GM23338 (cell line): ENCODE measurements around the gene AQP5.

Source experiments
- CREB1 ChIP-seq: fragments of 250-450 bp; sonication (Bioruptor Pico); IDR thresholded peaks from 2 replicates; pipeline ENCODE4 v1.5.0; 2020; ENCODE audit warnings: low read depth, mild to moderate bottlenecking, moderate library complexity
- CTCF ChIP-seq, 2 experiments: fragments of 200-600 bp in 1 of 2; sonication (generic) in 1 of 2; conservative IDR thresholded peaks; 2 replicates each; pipeline versions ENCODE4 v1.5.1 to v1.6.1; 2016 to 2017; ENCODE audit warnings: antibody characterized with exemption in 2 of 2, low read depth in 2 of 2, mild to moderate bottlenecking in 2 of 2, moderate library complexity in 1 of 2
- ETS1 ChIP-seq: IDR thresholded peaks from 2 replicates; pipeline ENCODE4 v1.6.1; 2016; ENCODE audit warnings: antibody characterized with exemption
- EZH2 ChIP-seq: fragments of 200-600 bp; sonication (generic); IDR thresholded peaks from one replicate; pipeline ENCODE4 v1.8.0; 2017; ENCODE audit warnings: antibody characterized with exemption, mild to moderate bottlenecking, low read depth; ENCODE audit not compliant: unreplicated experiment
- EZH2phosphoT487 ChIP-seq: fragments of 200-600 bp; sonication (generic); IDR thresholded peaks from one replicate; pipeline ENCODE4 v1.8.1; 2018; ENCODE audit warnings: antibody characterized with exemption; ENCODE audit not compliant: unreplicated experiment
- JUNB ChIP-seq: IDR thresholded peaks from one replicate; pipeline ENCODE4 v1.6.1; 2016; ENCODE audit warnings: antibody characterized with exemption; ENCODE audit not compliant: unreplicated experiment
- POLR2AphosphoS5 ChIP-seq: IDR thresholded peaks from 2 replicates; pipeline ENCODE4 v1.6.1; 2016; ENCODE audit warnings: antibody characterized with exemption, low read depth
- REST ChIP-seq: IDR thresholded peaks from one replicate; pipeline ENCODE4 v1.6.1; 2018; ENCODE audit warnings: antibody characterized with exemption; ENCODE audit not compliant: unreplicated experiment
- STAT1 ChIP-seq: IDR thresholded peaks from one replicate; pipeline ENCODE4 v1.6.1; 2016; ENCODE audit warnings: antibody characterized with exemption; ENCODE audit not compliant: unreplicated experiment
- ZNF114 ChIP-seq: fragments of 250-450 bp; sonication (Bioruptor Pico); IDR thresholded peaks from 2 replicates; pipeline ENCODE4 v1.5.0; 2020; ENCODE audit warnings: mild to moderate bottlenecking, moderate library complexity
- ZNF331 ChIP-seq: fragments of 250-450 bp; sonication (Bioruptor Pico); IDR thresholded peaks from 2 replicates; pipeline ENCODE4 v1.5.0; 2020; ENCODE audit warnings: low read depth, mild to moderate bottlenecking, moderate library complexity
- ZNF462 ChIP-seq: fragments of 250-450 bp; sonication (Bioruptor Pico); IDR thresholded peaks from 2 replicates; pipeline ENCODE4 v1.5.0; 2020; ENCODE audit warnings: mild to moderate bottlenecking, moderate library complexity

- TF ChIP-seq CTCF (conservative IDR thresholded peaks at IDR 0.05; ENCODE audit: low read depth in 2 of 2): no peak
- TF ChIP-seq EZH2phosphoT487: no peak
- no peak for TF ChIP-seq POLR2AphosphoS5
- TF ChIP-seq CREB1 (CRISPR knock-in tag): no peak
- TF ChIP-seq EZH2: no peak
- no peak for TF ChIP-seq REST
- no peak for TF ChIP-seq ETS1
- no peak for TF ChIP-seq ZNF114 (CRISPR knock-in tag)
- TF ChIP-seq ZNF331 (CRISPR knock-in tag): no peak
- no peak for TF ChIP-seq JUNB
- no peak for TF ChIP-seq ZNF462 (CRISPR knock-in tag)
- no peak for TF ChIP-seq STAT1
These were observed 39.2 kb upstream of the AQP5 start for GRCh38 chr12:49922349-49923034.
